COLO668 (cell line): Measurements from ENCODE around the gene SOX13.
A peak's percentile ranks its signal among the peaks of the same experiment; 100 is the strongest.

Experiments
- DNase-seq: peaks from one replicate; lab custom pipeline; 2025; ENCODE audit not compliant: unreplicated experiment; lab: John Stamatoyannopoulos, UW

Gene SOX13

DNA sequence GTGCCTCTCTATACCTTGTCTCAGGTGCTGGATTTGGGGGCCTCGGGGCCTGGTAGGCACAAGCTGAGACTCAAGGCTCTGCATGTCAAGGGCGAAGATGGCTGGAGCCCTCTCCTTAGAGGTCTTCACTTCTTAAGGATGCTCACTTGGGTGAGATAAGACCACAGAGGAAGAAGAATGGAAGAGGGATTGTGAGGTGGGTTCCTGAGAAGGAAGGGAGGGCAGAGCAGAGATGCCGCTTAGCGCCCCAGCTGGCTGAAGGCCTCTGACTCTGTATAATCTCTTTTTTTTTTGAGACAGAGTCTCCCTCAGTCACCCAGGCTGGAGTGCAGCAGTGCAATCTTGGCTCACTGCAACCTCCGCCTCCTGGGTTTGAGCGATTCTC, 32.2 kb downstream of the SOX13 start:
- no peak for DNase-seq

DNA sequence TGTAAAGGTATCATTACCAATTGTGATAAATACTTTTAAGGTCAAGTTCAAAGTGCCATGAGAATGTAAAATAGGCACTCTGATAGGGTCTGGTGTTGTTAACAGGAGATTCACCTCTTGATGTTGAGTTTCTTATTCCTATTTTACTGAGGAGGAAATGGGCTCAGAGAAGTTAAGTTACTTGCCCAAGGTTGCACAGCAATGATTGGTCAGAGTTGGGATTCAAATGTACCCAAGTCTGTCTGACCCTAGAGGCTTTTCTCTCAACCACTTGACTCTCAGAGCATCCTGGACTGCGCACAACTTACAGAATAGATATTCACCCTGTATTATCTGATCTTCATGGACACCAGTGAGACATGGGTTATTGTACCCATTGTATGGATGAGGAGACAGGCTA, 33.9 kb downstream of the SOX13 start:
- DNase-seq, result no peak

- no peak for DNase-seq
These were observed 35.0 kb downstream of the SOX13 start for GRCh38 chr1:204107892-204108291.

- peak; percentile 87 for DNase-seq
These were observed 35.6 kb downstream of the SOX13 start for GRCh38 chr1:204108312-204109141.

GRCh38 chr1:204110894-204111633, 38.1 kb downstream of the SOX13 start:
- DNase-seq, result peak; percentile 53

DNA sequence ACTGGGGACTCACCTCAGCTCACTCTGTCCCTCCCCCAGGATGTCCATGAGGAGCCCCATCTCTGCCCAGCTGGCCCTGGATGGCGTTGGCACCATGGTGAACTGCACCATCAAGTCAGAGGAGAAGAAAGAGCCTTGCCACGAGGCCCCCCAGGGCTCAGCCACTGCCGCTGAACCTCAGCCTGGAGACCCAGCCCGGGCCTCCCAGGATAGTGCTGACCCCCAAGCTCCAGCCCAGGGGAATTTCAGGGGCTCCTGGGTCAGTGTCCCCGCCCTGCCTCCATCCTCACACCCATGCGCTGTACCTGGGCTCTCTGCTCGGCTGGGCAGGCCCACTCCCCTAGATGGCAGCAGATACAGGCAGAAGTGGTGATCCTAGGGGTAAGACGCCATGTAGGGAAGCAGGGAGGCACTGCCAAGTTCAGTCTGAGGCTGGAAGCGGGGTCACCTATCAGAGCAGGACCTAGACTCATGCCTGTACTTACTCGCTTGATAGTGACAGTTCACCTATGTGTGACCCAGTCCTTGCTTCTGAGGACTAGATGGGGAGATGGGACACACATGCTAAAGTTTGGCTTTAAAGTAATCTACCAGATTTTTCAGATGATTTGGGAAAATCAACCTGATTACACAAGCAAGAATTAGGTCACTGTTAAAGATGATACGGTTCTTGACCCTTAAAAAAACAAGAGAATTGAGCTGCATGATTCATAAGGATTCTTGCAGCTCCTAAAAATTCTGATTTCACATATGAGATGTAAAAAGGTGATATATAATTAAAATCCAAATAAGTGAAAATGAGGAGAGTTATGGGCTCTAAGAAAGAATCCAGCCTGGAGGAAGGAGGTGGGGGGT, 40.2 kb downstream of the SOX13 start:
- DNase-seq, result no peak

- DNase-seq, result no peak
These were observed 41.0 kb downstream of the SOX13 start for GRCh38 chr1:204113896-204114295.

- DNase-seq, result no peak
These were observed 41.7 kb downstream of the SOX13 start for GRCh38 chr1:204114606-204115005.

DNA sequence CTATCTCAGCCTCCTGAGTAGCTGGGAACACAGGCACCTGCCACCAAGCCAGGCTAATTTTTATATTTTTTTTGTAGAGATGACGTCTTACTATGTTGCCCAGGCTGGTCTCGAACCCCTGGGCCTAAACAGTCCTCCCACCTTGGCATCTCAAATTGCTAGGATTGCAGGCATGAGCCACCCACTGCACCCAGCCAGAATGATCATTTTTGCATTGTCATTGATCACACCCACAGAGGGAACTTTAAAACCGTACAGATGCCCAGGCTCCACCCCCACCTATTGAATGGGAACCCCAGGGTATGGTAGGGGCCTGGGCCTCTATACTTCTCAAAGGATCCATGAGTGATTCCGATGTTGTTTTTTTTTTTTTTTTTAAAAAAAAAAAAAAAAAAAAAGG, 42.2 kb downstream of the SOX13 start:
- no peak for DNase-seq

- no peak for DNase-seq
These were observed 43.6 kb downstream of the SOX13 start for GRCh38 chr1:204116539-204116938.

DNA sequence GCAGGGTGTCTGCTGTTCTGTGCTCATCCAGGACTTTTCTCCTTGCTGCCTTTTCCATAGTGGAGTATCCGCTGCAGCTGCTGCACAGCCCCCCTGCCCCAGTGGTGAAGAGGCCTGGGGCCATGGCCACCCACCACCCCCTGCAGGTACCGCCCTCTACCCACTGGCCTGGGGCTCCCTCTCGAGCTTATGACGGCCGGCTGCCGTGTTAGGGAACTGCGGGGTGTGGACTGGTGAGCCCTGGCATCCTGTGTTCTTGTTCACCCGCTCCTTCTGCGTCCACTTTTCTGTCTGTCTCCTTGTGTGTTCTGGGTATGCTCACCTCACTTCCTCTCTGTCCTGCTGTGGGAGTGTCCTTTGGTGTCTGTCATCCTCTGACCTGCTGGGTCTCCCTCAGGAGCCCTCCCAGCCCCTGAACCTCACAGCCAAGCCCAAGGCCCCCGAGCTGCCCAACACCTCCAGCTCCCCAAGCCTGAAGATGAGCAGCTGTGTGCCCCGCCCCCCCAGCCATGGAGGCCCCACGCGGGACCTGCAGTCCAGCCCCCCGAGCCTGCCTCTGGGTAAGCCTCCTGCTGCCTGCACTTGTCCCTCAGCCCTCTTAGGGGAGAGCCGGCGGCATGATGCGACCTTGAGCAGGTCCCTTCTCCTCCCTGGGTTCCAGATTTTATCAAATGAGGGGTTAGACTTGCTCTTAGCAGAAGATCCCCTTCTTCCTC, 49.1 kb downstream of the SOX13 start:
- DNase-seq, result no peak

DNA sequence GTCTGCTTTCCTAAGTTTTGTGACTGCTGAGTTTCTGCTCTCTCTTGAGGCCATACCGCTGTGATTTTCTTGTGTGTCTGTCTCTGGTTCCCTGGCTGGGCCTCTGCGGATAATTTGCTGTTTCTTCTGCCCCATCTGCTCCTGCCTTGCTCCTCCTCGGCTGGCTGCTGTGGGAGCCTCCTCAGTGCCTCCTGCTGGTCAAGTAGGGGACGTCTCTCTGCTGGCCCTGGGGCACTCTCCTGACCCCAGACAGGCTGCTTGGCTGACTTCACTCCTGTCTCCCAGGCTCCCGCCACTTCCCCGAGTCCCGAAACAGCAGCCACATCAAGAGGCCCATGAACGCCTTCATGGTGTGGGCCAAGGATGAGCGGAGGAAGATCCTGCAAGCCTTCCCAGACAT, 50.5 kb downstream of the SOX13 start:
- peak; percentile 27 for DNase-seq

DNA sequence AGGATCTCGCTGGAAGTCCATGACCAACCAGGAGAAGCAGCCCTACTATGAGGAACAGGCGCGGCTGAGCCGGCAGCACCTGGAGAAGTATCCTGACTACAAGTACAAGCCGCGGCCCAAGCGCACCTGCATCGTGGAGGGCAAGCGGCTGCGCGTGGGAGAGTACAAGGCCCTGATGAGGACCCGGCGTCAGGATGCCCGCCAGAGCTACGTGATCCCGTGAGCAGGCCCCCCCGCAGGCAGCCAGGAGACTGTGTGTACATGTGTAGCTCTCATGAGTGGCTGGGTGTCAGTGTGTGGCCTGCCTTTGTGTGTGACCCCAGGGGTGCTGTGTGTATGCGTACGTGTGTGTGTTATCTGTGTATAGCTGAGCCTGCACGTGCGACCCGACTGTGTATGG, 51.7 kb downstream of the SOX13 start:
- no peak for DNase-seq

- no peak for DNase-seq
These were observed 52.9 kb downstream of the SOX13 start for GRCh38 chr1:204125759-204126351.

GRCh38 chr1:204126386-204126785, 53.5 kb downstream of the SOX13 start:
- no peak for DNase-seq

DNA sequence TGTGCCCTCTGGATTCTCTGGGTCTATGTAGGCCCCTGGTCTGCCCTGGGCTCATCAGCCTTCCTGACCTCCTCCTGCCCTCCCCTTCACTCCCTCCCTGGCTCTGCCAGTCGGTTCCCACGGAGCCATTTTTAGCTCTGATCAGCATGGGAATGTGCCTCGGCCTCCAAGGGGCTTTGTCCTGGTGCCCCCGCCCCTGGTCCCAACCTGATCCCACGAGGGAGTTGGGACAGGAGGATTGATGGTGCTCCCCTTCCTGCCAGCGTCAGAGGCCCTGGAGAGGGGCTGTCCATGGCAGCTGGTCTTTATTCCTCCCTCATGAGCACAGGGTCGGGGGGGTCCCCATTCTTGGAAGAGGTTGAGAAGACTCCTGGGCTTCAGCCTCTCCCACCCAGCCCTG, 54.0 kb downstream of the SOX13 start:
- DNase-seq, result no peak

DNA sequence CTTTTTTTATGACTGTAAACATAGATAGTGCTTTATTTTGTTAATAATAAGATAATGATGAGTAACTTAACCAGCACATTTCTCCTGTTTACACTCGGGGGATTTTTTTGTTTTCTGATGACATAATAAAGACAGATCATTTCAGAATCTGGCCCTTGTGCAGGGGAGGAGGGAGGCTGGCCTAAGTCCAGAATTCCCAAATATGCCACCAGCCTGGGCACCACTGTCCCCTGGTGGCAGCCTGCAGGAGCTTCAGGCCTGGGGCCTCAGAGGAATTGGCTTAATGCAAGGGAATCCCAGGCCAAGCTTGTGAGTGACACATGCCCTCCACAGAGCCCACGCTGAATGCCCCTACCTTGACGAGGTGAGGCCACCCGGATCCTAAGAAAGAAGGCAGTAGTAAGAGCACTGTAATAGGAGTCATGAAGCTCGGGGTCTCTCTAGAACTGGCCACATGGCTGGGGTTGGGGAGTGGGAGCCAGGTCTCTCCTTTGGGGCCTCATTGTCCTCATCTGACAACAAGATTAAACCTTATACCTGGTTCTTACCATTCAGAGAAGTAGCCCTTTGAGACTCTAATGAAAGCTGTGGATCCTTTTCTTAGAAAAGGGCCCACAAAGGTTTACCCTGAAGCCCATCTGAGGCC, 54.8 kb downstream of the SOX13 start:
- peak; percentile 80 for DNase-seq

- no peak for DNase-seq
These were observed 55.6 kb downstream of the SOX13 start for GRCh38 chr1:204128464-204128963.

DNA sequence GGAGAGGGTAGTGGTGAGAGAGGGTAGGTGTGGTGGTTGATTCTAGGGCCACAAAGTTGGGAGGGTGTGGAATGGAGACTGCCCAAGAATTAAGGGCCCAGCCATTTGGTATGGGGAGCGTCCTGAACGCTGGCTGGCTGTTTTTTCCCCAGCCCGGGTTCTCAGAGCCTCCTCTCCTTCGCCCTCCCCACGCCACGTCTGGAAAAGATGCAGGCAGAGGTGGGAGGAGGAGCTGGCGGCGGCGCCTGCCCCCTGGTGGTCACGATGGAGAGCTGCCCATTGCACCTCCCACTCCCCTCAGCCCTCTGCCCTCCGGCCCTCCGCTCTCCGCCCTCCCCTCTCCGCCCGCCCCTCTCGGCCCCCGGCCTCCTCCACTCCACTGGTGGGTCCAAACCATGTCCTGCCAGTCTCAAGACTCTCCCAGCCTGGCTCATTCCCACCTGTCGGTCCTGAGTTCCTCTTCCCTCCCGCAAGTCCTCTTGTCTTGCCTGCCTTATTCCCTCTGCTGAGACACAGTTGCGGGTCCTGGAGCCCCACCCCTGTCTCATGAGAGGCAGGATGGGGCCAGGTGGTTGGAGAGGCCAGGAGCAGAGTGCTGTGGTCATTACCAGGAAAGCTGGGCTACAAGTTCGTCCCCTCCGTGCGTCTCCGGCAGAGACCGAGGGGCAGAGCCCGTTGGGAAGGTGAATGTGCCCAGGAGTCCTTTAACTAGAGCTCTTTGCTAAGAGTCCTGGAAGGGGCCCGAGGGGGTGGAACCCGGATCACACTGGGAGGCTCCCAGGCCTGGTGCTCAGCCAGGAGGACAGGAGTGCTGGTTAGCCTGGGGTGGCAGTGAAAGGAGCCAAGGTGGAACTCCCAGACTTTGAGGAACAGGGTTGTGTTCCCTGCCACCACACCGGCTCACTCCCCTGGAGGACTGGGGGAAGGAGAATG, 56.3 kb downstream of the SOX13 start:
- DNase-seq, result peak; percentile 72
